ENCODE data around the gene SIN3B.
"Not testable (repeated sequence)": the region's sequence is repeated elsewhere in the genome, so short reads cannot be mapped to it uniquely, and the experiment has no call there.

SIN3B gene, protein sequence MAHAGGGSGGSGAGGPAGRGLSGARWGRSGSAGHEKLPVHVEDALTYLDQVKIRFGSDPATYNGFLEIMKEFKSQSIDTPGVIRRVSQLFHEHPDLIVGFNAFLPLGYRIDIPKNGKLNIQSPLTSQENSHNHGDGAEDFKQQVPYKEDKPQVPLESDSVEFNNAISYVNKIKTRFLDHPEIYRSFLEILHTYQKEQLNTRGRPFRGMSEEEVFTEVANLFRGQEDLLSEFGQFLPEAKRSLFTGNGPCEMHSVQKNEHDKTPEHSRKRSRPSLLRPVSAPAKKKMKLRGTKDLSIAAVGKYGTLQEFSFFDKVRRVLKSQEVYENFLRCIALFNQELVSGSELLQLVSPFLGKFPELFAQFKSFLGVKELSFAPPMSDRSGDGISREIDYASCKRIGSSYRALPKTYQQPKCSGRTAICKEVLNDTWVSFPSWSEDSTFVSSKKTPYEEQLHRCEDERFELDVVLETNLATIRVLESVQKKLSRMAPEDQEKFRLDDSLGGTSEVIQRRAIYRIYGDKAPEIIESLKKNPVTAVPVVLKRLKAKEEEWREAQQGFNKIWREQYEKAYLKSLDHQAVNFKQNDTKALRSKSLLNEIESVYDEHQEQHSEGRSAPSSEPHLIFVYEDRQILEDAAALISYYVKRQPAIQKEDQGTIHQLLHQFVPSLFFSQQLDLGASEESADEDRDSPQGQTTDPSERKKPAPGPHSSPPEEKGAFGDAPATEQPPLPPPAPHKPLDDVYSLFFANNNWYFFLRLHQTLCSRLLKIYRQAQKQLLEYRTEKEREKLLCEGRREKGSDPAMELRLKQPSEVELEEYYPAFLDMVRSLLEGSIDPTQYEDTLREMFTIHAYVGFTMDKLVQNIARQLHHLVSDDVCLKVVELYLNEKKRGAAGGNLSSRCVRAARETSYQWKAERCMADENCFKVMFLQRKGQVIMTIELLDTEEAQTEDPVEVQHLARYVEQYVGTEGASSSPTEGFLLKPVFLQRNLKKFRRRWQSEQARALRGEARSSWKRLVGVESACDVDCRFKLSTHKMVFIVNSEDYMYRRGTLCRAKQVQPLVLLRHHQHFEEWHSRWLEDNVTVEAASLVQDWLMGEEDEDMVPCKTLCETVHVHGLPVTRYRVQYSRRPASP

DNA sequence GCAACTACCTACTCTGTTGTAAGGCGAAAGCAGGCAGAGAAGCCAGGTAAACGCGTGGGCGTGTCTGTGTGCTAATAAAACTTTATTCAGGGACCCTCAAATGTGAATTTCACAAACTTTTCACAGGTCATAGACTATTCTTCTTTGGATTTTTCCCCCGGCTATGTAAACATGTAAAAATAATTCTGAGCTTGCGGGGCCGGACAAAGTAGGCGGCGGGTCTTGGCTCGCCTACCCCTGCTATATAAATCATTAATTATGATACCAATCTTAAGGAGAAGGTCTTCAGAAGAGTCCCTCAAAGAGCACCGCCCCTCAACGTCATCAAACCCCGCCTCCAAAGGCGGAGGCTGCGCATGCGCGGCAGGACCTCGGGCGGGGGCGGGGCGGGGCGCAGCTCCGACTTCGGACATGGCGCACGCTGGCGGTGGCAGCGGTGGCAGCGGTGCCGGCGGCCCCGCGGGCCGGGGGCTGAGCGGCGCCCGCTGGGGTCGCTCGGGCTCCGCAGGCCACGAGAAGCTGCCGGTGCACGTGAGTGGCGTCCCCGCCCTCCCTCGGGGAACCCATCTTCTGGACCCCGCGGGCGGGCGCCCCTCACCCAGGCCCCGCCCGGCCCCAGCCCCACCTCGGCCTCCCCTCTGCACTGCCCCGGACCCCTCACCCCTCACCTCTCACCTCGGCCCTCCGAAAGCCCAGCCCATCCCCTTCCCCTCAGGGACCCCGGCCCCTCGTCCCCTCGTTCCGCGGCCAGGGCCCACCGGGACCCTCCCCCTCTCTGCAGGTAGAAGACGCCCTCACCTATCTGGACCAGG is at the start of gene SIN3B:
SIN3B (plus strand) TSS at position 389 of the 812 bp plus-strand sequence; CDS start at position 412, 23 bp downstream.
- DNase-seq (ENCODE audit: low read depth in 2 of 2): peak; percentile 75 to 81

DNA sequence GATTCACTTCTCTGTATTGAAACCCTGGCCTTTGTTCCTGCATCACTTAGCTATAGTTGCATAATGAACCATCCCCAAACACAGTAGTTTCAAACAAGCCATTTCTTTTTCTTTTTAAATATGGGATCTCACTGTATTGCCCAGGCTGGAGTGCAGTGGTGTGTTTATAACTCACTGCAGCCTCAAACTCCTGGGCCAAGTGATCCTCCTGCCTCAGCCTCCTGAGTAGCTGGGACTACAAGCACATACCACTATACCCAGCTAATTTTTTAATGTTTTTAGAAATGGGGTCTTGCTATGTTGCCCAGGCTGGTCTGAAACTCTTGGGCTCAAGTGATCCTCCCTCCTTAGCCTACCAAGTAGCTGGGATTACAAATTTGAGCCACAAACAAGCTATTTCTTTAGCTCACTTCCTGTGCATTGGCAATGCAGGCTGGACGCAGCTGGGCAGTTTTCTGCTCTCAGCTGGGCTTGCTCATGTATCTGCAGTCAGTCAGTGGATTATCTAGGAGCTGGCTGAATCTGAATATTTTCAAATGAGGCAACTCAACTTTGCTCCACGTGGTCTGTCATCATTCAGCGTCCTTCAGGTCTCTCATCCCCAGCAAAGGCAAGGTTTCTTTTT is 49.5 kb upstream of the SIN3B start:
- no peak for DNase-seq (ENCODE audit: low read depth in 2 of 2)

DNA sequence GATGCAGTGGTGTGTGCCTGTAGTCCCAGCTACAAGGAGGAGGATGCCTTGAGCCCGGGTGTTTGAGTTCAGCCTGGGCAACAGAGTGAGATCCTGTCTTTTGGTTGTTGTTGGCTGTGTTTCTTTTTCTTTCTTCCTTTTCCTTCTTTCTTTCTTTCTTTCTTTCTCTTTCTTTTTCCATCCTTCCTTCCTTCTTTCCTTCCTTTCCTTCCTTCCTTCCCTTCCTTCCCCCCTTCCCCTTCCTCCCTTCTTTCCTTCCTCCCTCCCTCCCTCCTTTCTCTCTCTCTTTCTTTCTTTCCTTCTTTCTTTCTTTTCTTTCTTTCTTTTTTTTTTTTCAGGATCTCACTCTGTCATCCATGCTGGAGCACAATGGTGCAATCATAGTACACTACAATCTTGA is 46.5 kb upstream of the SIN3B start:
- no peak for DNase-seq (ENCODE audit: low read depth in 2 of 2)

DNA sequence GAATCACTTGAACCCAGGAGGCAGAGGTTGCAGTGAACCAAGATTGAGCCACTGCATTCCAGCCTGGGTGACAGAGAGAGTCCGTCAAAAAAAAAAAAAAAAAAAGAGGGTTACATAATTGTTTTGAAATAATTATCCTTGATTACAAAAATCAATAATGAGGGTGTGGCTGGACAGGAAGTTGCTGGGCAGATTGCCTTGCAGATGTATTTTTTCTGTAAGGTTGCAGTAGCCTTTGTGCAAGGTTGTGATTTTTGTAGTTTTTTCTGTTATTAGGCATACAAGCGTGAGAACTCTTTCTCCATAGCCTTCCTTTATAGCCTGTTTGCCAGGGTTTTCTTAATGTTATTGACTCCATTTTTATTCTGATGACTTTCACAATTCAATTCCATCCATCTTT is 40.7 kb upstream of the SIN3B start:
- no peak for DNase-seq (ENCODE audit: low read depth in 2 of 2)

DNA sequence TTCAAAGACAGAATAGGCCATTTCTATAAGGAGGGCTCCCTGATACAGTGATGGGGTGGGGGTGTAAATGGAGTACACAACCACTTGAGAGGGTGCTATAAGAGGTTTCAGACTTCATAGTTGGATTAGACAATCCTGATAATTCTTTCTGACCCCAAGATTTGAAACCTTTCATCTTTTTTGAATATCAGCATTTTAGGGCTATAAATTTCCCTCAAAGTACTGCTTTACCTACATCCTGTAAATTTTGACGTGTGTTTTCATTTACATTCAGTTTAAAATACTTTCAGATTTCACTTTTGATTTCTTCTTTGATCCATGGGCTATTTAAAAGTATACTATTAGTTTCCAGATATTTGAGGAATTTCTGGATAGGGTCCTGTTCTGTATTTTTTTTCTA is 40.0 kb upstream of the SIN3B start:
- no peak for DNase-seq (ENCODE audit: low read depth in 2 of 2)

DNA sequence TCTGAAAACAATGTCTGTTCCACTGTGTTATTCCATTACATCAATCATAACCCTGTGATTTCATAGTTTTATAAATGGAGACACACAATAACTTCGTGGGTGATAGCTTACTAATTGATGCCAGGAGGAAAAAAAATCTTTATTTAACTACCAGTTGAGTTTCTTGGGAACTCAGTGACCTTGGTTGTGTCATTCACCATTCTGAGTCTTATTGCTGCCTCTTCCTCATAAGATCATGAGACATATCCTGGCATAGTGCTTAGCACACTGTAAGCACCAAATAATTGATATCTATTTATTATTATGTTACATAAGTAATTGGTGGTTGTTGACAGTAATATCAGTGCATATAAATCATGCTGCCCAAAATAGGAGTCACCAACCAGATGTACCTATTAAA is 39.1 kb upstream of the SIN3B start:
- DNase-seq (ENCODE audit: low read depth in 2 of 2): no peak

DNA sequence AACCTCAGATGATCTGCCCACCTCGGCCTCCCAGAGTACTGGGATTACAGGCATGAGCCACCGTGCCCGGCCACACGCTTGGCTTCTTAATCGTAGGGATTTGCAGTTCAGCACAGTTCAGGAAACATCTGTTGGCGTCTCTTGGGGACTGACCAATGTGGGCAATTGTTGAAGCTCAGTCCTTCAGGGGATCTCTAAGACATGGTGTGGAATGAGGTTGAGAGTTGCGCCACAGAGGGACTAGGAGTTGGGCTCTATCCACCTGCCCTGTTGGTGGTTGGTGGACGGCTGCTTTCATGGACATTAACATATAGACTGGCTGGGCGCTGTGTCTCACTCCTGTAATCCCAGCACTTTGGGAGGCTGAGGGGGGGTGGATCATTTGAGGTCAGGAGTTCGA is 37.3 kb upstream of the SIN3B start:
- DNase-seq (ENCODE audit: low read depth in 2 of 2): no peak

DNA sequence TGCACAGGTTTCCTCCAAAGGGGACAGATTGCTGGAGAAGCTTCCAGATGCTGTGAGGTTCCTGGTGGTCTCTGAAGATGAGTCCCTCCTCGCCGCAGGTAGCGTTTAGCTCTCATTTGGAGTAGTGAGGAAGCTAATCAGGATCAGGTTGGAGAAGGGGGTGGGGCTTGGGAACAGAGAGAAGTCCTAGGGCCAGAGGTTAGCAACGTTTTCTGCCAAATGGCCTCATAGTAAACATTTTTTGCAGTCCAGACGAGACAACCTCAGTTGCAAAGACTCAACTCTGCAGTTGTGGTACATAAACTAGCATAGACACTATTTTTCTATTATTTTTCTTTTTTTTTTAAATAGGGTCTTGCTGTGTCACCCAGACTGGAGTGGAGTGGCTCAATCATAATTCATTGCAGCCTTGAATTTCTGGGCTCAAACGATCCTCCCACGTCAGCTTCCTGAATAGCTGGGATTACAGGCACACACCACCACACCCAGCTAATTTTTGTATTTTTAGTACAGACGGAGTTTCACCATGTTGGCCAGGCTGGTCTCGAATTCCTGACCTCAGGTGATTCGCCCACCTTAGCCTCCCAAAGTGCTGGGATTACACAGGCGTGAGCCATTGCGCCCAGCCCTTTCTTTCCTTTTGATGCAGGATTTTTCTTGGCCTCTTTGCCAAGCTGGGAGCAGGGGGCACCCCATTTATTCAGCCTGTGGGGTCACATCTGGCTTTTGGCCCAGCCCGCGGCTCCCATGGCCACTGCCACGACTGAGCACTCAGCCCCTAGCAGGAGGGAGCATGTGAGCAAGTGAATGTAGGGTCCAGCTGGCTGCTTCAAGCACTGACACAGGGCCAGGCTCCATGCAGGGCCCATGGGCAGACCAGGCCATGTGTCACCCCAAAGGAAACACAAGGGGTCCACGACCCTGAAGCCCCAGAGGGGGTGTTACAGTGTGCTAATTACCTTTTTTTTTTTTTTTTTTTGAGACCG is 34.4 kb upstream of the SIN3B start:
- no peak for DNase-seq (ENCODE audit: low read depth in 2 of 2)

DNA sequence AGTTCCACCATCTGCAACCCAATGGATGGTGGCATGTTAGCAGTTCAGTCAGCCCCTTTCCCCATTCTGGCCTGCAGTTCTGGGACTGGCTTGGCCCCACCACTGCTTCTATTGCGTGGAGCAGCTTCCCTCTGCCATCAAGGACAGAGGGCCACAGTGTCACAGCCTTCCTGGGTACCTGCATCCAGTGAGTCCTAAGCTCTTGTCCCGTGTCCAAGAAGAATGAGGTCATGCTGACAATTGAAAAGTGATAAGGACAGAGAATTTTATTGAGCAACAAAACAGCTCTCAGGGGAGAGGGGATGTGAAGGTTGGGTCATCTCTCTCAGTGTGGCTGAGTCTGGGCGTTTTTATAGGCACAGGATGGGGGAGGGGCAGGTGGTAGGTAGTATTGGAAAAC is 33.5 kb upstream of the SIN3B start:
- no peak for DNase-seq (ENCODE audit: low read depth in 2 of 2)

DNA sequence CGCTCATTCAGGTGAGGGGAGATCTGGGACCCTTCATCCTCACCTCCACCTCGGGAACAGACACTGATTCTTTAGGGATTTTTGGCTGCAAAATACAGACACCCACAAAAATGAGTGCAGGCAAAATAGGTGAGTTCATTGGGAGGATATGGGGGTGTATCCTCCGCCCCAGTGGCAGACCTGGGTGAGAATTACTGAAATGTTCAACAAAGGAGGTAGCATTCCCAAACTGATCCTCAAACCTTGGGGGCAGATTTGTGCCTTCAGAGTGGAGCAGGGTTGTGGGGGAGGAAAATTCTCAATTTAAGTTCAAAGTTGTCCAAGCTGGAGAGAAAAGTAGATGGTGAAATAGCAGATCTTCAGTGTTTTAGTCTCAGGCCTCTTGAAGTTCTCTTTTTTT is 31.3 kb upstream of the SIN3B start:
- DNase-seq (ENCODE audit: low read depth in 2 of 2): no peak

DNA sequence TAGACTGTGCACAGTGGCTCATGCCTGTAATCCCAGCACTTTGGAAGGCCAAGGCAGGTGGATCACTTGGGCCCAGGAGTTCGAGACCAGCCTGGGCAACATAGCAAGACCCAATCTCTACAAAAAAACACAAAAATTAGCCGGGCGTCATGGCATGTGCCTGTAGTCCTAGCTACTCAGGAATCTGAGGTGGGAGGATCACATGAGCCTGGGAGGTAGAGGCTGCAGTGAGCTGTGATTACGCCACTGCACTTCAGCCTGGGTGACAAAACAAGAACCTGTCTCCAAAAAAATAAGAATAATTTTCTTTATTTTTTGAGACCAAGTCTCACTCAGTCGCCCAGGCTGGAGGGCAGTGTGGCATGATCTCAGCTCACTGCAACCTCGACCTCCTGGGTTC is 30.9 kb upstream of the SIN3B start:
- DNase-seq (ENCODE audit: low read depth in 2 of 2): not testable (repeated sequence)

DNA sequence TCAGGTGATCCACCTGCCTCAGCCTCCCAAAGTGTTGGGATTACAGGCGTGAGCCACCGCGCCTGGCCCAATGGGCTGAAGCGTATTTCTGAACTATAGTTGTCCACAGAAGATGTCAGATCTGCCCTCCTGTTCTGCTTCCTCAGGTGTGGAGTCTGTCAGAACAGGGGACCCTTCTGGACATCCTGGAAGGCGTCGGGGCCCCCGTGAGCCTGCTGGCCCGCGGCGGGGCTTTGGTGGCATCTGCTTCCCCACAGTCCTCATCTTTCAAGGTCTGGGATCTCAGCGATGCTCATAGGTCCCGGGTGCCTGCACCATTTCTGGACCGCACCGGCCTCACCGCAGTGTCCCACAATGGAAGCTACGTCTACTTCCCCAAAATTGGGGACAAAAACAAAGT is 29.5 kb upstream of the SIN3B start:
- DNase-seq (ENCODE audit: low read depth in 2 of 2): no peak

DNA sequence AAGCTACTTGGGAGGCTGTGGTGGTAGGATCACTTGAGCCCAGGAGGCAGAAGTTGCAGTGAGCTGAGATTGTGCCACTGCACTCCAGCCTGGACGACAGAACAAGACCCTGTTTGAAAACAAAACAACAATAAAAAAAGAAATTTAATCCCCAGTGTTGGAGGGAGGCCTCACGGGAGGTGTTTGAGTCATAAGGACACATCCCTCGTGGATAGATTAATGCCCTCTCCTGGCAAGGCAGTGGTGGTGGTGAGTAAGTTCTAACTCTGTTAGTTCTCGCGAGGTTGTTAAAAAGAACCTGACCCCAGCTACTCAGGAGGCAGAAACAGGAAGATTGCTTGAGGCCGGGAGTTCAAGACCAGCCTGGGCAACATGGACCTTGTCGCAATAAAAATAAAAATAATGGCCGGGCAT is 27.6 kb upstream of the SIN3B start:
- DNase-seq (ENCODE audit: low read depth in 2 of 2): no peak

DNA sequence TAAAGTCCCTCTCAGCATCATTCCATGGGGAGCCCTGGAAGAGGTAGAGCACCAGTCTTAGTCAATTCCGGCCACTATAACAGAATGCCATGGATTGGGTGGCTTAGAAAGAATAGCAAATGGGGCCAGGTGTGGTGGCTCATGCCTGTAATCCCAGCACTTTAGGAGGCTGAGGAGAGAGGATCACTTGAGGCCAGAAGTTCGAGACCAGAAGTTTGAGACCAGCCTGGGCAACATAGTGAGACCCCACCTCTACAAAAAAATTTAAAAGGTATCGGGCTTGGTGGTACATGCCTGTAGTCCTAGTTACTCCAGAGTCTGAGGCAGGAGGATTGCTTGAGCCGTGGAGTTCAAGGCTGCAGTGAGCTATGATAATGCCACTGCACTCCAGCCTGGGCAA is 25.0 kb upstream of the SIN3B start:
- no peak for DNase-seq (ENCODE audit: low read depth in 2 of 2)

DNA sequence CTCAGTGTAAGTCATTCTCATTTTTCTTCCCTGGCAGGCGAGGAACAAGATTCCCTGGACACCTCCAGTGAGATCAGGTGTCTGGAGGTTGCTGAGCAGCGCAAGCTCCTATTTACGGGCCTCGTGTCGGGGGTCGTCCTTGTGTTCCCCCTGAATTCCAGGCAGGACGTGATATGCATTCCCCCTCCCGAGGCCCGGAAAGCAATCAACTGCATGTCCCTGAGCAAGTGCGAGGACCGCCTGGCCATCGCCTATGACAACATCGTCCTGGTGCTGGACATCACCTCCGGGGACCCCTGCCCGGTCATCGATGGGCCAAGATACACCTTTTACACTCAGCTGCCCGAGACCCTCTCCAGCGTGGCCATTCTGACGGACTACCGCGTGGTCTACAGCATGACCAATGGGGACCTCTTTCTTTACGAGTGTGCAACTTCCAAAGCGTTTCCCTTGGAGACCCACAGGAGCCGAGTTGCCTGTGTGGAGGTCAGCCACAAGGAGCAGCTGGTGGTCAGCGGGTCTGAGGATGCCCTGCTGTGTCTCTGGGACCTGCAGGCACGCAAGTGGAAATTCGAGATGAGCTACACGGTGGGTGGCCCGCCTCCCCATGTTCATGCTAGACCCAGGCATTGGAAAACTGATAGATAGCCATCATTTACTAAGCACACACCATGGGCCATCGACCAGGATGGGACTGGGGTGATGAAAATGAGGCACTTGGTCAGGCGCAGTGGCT is 21.5 kb upstream of the SIN3B start:
- DNase-seq (ENCODE audit: low read depth in 2 of 2): no peak

DNA sequence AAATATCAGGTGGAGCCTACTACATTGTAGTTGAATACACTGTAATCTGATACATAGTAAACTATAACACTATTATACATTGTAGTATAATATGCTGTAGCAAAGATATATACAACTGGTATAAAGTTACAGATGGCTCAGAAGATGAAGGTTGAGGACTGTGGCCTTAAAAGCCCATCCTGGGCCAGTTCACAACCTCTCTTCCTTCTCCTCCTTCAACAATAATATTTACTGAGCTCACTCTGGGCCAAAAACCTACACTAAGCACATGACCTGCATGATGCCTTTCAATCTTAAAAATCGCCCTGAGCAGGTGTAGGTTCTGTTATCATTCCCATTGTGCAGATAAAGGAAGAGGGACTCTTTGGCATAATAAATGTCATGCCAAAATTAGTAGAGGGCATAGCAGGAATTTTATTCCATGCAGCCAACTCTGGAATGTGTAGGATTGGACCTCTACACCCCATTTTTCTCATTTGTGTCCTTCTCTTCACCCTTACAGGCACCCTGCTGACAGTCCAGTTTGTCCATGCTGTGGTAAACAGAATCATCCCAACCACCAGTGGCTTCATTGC is 14.6 kb upstream of the SIN3B start:
- no peak for DNase-seq (ENCODE audit: low read depth in 2 of 2)

DNA sequence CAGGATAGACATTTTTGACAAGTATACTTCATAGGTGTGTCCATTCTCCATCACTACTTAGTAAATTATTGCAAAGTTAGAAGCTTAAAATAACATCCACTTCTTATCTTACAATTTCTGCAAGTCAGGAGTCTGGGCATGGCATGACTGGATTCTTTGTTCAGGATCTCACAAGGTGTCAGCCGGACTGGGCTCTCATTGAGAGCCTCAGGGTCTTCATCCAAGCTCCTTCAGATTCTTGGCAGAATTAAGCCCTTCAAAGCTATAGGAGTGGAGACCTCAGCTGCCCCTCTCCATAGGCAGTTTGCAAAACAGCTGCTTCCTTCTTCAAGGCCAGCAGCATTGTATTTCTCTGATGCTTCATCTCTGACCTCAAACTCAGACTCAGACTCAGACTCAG is 9.1 kb upstream of the SIN3B start:
- no peak for DNase-seq (ENCODE audit: low read depth in 2 of 2)

DNA sequence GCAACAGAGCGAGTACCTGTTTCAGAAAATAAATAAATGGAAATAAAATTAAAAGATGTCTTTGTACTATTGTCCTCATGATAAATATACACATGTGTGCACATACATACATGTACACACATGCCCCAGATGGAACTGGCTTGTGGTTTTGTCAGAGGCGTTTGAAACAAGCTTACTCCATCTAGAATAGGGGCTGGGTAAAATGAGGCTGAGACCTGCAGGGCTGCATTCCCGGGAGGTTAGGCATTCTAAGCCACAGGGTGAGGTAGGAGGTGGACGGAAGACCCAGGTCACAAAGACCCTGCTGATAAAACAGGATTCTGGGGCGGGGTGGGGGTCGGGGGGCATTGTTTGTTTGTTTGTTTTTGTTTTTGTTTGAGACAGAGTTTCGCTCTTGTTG is 8.1 kb upstream of the SIN3B start:
- no peak for DNase-seq (ENCODE audit: low read depth in 2 of 2)

DNA sequence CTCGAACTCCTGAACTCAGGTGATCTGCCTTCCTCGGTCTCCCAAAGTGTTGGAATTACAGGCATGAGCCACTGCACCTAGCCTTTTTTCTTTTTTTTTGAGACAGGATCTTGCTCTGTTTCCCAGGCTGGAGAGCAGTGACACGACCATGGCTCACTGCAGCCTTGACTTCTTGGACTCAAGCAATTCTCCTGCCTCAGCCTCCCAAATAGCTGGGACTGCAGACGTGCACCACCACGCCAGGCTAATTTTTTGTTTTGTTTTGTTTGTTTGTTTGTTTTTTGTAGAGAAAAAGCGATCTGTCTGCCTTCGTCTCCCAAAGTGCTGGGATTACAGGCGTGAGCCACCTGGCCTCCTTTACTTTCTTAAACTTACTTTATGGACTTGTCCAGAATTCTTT is 6.5 kb upstream of the SIN3B start:
- DNase-seq (ENCODE audit: low read depth in 2 of 2): no peak
